K562 (cell line): ENCODE results near the gene LCTL. TPM values are rescaled to one million over a fixed set of nuclear protein-coding genes. Genes with fewer than 3 reads are reported as not detected.

Source experiments
- ATAC-seq: fragments of 200-7000 bp; cut with Tn5 transposase; 3 replicates; pipeline ENCODE4 v1.9.1; 2020; ENCODE audit warnings: moderate library complexity
- BruUV-seq: library from RNA; stranded (reverse); fragments of 400-500 nt; replicated peaks from 2 replicates; lab custom pipeline; 2021; lab: Mats Ljungman, UMichigan
- CTCF ChIA-PET: fragments of 300-600 bp; formaldehyde crosslinking; extraction: SDS; loops from one replicate; lab custom pipeline; 2021; ENCODE audit warnings: low intra/inter-chr PET ratio; lab: Yijun Ruan, JAX
- POLR2A ChIA-PET: fragments of 300-600, 350-650 bp; sonication (Branson Sonifier 250); formaldehyde crosslinking; extraction: SDS; loops from one replicate; lab custom pipeline; 2021; ENCODE audit warnings: antibody characterized with exemption, inconsistent platforms; lab: Yijun Ruan, JAX
- DNase-seq, 4 experiments: peaks; one replicate each; pipeline versions ENCODE4 v3.0.0 to v3.0.0-alpha.2; 2011 to 2018; ENCODE audit warnings: low spot score in 3 of 4, mixed read lengths in 3 of 4; ENCODE audit errors: extremely low read depth in 1 of 4
- FAIRE-seq: peaks from 2 replicates; lab custom pipeline; 2011; peaks lifted over from hg19 to GRCh38; lab: Jason Lieb, UNC
- H2AFZ ChIP-seq: 2 replicates; pipeline ENCODE4 v1.6.0; 2011; ENCODE audit warnings: low read depth, low read length, control low read depth, inconsistent platforms
- H3K27ac ChIP-seq: fragments of 200-600 bp; 3 replicates; pipeline ENCODE4 v1.8.0; 2011; ENCODE audit warnings: low read depth, mild to moderate bottlenecking, control low read depth, inconsistent platforms, low read length, moderate library complexity, mixed read lengths; ENCODE audit errors: extremely low read depth
- H3K27me3 ChIP-seq, 2 experiments: fragments of 300-600 bp in 1 of 2; 2 replicates in 1 of 2; 3 replicates in 1 of 2; pipeline versions ENCODE4 v1.6.0 to v1.8.0; 2011; ENCODE audit warnings: inconsistent platforms in 2 of 2, low read length in 2 of 2, mild to moderate bottlenecking in 1 of 2, mixed read lengths in 1 of 2, moderate library complexity in 1 of 2; ENCODE audit not compliant: control insufficient read depth in 2 of 2, insufficient read depth in 2 of 2
- H3K36me3 ChIP-seq: fragments of 300-600 bp; 3 replicates; pipeline ENCODE4 v1.8.0; 2011; ENCODE audit warnings: mild to moderate bottlenecking, low read length, inconsistent platforms; ENCODE audit not compliant: control insufficient read depth, insufficient read depth
- H3K4me1 ChIP-seq, 2 experiments: fragments of 200-600 bp in 1 of 2; replicated peaks in 1 of 2; 2 replicates in 1 of 2; 3 replicates in 1 of 2; pipeline versions ENCODE4 v1.5.1 to v1.8.0; 2011; ENCODE audit warnings: inconsistent platforms in 2 of 2, low read length in 2 of 2, mild to moderate bottlenecking in 1 of 2, mixed read lengths in 1 of 2, moderate library complexity in 1 of 2; ENCODE audit not compliant: control insufficient read depth in 2 of 2, insufficient read depth in 2 of 2
- H3K4me2 ChIP-seq: 2 replicates; pipeline ENCODE4 v1.6.1; 2011; ENCODE audit warnings: low read length, control low read depth, inconsistent platforms, mixed read lengths; ENCODE audit not compliant: insufficient read depth
- H3K4me3 ChIP-seq: fragments of 200-600 bp; sonication (generic), shearing (Covaris generic); 2 replicates; pipeline ENCODE4 v1.5.1; 2016; ENCODE audit warnings: control low read depth, inconsistent platforms
- H3K79me2 ChIP-seq: fragments of 200-600 bp; 3 replicates; pipeline ENCODE4 v1.8.0; 2011; ENCODE audit warnings: low read length, inconsistent platforms; ENCODE audit not compliant: control insufficient read depth, insufficient read depth
- H3K9ac ChIP-seq, 2 experiments: 2 replicates each; pipeline versions ENCODE4 v1.6.0 to v1.6.1; 2011; ENCODE audit warnings: low read depth in 2 of 2, low read length in 2 of 2, control low read depth in 1 of 2, inconsistent platforms in 1 of 2, mild to moderate bottlenecking in 1 of 2, mixed read lengths in 1 of 2; ENCODE audit not compliant: insufficient read depth in 1 of 2
- H3K9me1 ChIP-seq: one replicate; pipeline ENCODE4 v1.6.0; 2011; ENCODE audit warnings: inconsistent platforms, mild to moderate bottlenecking, low read length, moderate library complexity; ENCODE audit not compliant: control insufficient read depth, insufficient read depth
- H3K9me3 ChIP-seq: replicated peaks from 2 replicates; pipeline ENCODE4 v1.5.1; 2011; ENCODE audit warnings: low read depth, low read length, inconsistent platforms; ENCODE audit not compliant: control insufficient read depth, insufficient read depth
- H4K20me1 ChIP-seq: replicated peaks from 2 replicates; pipeline ENCODE4 v1.6.1; 2011; ENCODE audit warnings: low read length, inconsistent platforms, mixed read lengths; ENCODE audit not compliant: control insufficient read depth, insufficient read depth
- CBX3 ChIP-seq, 2 experiments: IDR thresholded peaks; 1 replicate in 1 of 2; 2 replicates in 1 of 2; pipeline ENCODE4 v1.6.1; 2012; ENCODE audit warnings: inconsistent platforms in 2 of 2, low read length in 2 of 2, borderline replicate concordance in 1 of 2, control low read depth in 1 of 2
- JUNB ChIP-seq: fragments of 450-650 bp; formaldehyde crosslinking; conservative IDR thresholded peaks from 2 replicates; pipeline ENCODE4 v1.4.0; 2020; ENCODE audit warnings: mild to moderate bottlenecking
- KDM5B ChIP-seq: fragments of 200-600 bp; sonication (generic); IDR thresholded peaks from 2 replicates; pipeline ENCODE4 v1.6.1; 2012; ENCODE audit warnings: low read depth, mild to moderate bottlenecking, moderate library complexity, low read length, control low read depth, inconsistent platforms; ENCODE audit not compliant: insufficient replicate concordance
- MBD2 ChIP-seq: sonication (generic); IDR thresholded peaks from 2 replicates; pipeline ENCODE4 v1.6.1; 2016; ENCODE audit warnings: low read depth, borderline replicate concordance
- MEF2A ChIP-seq: IDR thresholded peaks from 2 replicates; pipeline ENCODE4 v1.6.1; 2011; ENCODE audit warnings: low read depth, mild to moderate bottlenecking, low read length, moderate library complexity; ENCODE audit not compliant: control insufficient read depth
- RBBP5 ChIP-seq: fragments of 200-600 bp; sonication (generic); IDR thresholded peaks from 2 replicates; pipeline ENCODE4 v1.6.1; 2012; ENCODE audit warnings: borderline replicate concordance, mild to moderate bottlenecking, low read length, control low read depth, inconsistent platforms; ENCODE audit not compliant: insufficient read depth, poor library complexity, severe bottlenecking
- TFAP4 ChIP-seq: sonication (generic); formaldehyde crosslinking; IDR thresholded peaks from 2 replicates; pipeline ENCODE4 v1.8.0; 2022; ENCODE audit warnings: missing genetic modification reagents, mild to moderate bottlenecking, moderate library complexity, borderline replicate concordance
- WGBS: fragments of 100-300 bp; shearing (Covaris generic); methylation state at CpG from one replicate; pipeline ENCODE4 v1.1.6; 2016; ENCODE audit warnings: low coverage, mixed read lengths; ENCODE audit not compliant: insufficient coverage; ENCODE audit errors: missing lambda C conversion rate; 5-methylcytosine and 5-hydroxymethylcytosine counted together
- in situ Hi-C: fragments of 300-500 bp; cut with MboI; formaldehyde crosslinking; loops from 4 replicates; pipeline ENCODE4 v1.15.0; 2018; ENCODE audit warnings: inconsistent platforms, mixed read lengths
- intact Hi-C: fragments of 100-400 bp; cut with micrococcal nuclease; formaldehyde crosslinking; loops from 2 replicates; pipeline ENCODE4 v1.14.2; 2022
- polyA plus RNA-seq, 8 experiments: library from polyadenylated mRNA; depleted of rRNA in 4 of 8; stranded (reverse) in 5 of 8; unstranded in 3 of 8; fragments of >200 nt; fragmentation: Nextera tagmentation in 2 of 8; fragmentation: Illumina TruSeq in 1 of 8; extraction: Ambion mirVana in 2 of 8; extraction: Trizol in 1 of 8; gene quantifications; 2 replicates each; pipeline versions ENCODE4 v1.2.1 to v1.2.3, GENCODE V29; 2011 to 2014; ENCODE audit warnings: inconsistent platforms in 1 of 8, missing spikeins in 1 of 8
- total RNA-seq, 7 experiments: library from RNA; depleted of rRNA in 6 of 7; stranded (reverse); fragments of >200 nt in 6 of 7; fragmentation: Illumina TruSeq in 2 of 7; extraction: Trizol in 2 of 7; gene quantifications; 2 replicates each; pipeline versions ENCODE4 v1.2.1 to v1.2.3, GENCODE V29; 2011 to 2021; ENCODE audit warnings: low replicate concordance in 1 of 7
- TF ChIP-seq, protein P1 (sequence below): IDR thresholded peaks from 2 replicates; pipeline ENCODE4 v1.6.1; 2016; ENCODE audit warnings: missing genetic modification characterization, missing compliant biosample characterization
- TF ChIP-seq, protein P2 (sequence below): fragments of 250-450 bp; sonication (Bioruptor Pico); IDR thresholded peaks from 2 replicates; pipeline ENCODE4 v1.5.0; 2021

LCTL gene
- total and polyA plus RNA-seq, 9 of the 15 experiments (the other 6 are each of a cell fraction or from before 2014, with no cell fraction given): 0.08 to 0.31 (median 0.17) TPM; not detected in 6

DNA sequence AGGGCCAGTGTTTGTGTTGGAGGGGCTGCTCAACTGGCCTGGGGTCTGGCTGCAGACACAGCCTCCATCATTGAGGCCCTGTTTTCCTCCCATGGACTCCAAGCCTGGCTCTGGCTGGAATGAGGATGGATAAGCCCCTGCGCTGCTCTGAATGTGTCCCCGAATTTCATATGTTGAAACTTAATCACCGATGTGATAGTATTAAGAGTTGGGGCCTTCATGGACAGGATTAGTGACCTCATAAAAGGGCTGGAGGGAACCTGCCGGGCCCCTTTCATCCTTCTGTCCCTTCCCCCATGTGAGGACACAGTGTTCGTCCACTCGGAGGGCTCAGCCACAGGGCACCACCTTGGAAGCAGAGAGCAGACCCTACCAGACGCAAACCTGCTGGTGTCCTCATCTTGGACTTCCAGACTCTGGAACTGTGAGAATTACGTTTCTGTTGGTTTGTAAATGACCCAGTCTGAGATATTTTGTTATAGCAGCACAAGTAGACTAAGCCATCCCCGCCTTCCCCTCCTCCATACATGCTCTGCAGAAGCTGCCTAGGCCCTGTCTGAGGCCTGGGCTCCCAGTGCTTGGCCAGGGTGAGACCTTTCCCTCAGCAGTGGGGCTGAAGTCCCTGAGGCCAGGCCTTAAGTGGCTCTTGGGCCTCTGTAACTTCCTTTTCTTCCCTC lies 3.8 kb upstream of the LCTL start:
- intact Hi-C loops: loop anchor here (5.0 kb wide), 1 partner anchor 62 kb away; the partner anchor contains the start of gene ZWILCH
- no peak overlapping the region for H2AFZ ChIP-seq
- H3K9me1 ChIP-seq: no peaks in the 10 kb centered on the region
- peaks cover 5 to 21% of the 10 kb centered on the region in 2 experiments; a peak in 3 of 5 replicates for H3K4me1 ChIP-seq
- ATAC-seq (no peak), DNase-seq (no peak), FAIRE-seq (no peak)
- WGBS: 63% methylated on average over 7 of the region's 9 CpGs
- H3K9ac ChIP-seq: no peak overlapping the region
- H3K36me3 ChIP-seq: no peaks in the 10 kb centered on the region
- TF ChIP-seq JUNB (CRISPR knock-in tag) (no peak), MBD2 (no peak), MEF2A (no peak), TFAP4 (CRISPR knock-in tag) (no peak), KDM5B (no peak), CBX3 (IDR thresholded peaks at IDR 0.05; ENCODE audit: borderline replicate concordance in 1 of 2, low read length in 2 of 2) (no peak), RBBP5 (no peak)
- TF ChIP-seq, protein P1, sequence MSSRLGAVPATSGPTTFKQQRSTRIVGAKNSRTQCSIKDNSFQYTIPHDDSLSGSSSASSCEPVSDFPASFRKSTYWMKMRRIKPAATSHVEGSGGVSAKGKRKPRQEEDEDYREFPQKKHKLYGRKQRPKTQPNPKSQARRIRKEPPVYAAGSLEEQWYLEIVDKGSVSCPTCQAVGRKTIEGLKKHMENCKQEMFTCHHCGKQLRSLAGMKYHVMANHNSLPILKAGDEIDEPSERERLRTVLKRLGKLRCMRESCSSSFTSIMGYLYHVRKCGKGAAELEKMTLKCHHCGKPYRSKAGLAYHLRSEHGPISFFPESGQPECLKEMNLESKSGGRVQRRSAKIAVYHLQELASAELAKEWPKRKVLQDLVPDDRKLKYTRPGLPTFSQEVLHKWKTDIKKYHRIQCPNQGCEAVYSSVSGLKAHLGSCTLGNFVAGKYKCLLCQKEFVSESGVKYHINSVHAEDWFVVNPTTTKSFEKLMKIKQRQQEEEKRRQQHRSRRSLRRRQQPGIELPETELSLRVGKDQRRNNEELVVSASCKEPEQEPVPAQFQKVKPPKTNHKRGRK (tag): no peak
- TF ChIP-seq, protein P2, sequence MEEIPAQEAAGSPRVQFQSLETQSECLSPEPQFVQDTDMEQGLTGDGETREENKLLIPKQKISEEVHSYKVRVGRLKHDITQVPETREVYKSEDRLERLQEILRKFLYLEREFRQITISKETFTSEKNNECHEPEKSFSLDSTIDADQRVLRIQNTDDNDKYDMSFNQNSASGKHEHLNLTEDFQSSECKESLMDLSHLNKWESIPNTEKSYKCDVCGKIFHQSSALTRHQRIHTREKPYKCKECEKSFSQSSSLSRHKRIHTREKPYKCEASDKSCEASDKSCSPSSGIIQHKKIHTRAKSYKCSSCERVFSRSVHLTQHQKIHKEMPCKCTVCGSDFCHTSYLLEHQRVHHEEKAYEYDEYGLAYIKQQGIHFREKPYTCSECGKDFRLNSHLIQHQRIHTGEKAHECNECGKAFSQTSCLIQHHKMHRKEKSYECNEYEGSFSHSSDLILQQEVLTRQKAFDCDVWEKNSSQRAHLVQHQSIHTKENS (CRISPR knock-in tag): no peak
- ChIA-PET POLR2A (interaction anchor here (0.6 kb wide), 1 partner anchor 12 kb away, joined by 4 read pairs; no protein-coding TSS in a partner anchor), CTCF (no interaction called here)
- no peaks in the 10 kb centered on the region for H3K9me3 ChIP-seq
- H3K27me3 ChIP-seq: no peaks in the 10 kb centered on the region; a peak in 1 of 5 replicates
- in situ Hi-C loops: no loop called here
- H3K4me3 ChIP-seq: no peak overlapping the region
- H3K4me2 ChIP-seq: no peak overlapping the region
- H4K20me1 ChIP-seq: no peaks in the 10 kb centered on the region
- H3K27ac ChIP-seq: no peak overlapping the region
- no TSS peak for BruUV-seq
- H3K79me2 ChIP-seq: no peaks in the 10 kb centered on the region
